GM19467 (cell line): ENCODE data around the gene EFNA5.

Experiments used
- ATAC-seq: cut with Tn5 transposase; IDR thresholded peaks from one replicate; pipeline ENCODE4 v1.9.1; 2021; ENCODE audit warnings: mild to moderate bottlenecking, moderate library complexity; ENCODE audit not compliant: unreplicated experiment

Gene EFNA5

GRCh38 chr5:107673039-107673367 lies 2.3 kb upstream of the EFNA5 start:
- ATAC-seq: no peak

- no peak for ATAC-seq
Measured at GRCh38 chr5:107672211-107673038, 1.7 kb upstream of the EFNA5 start.

- no peak for ATAC-seq
Measured at GRCh38 chr5:107671742-107672210, 1.0 kb upstream of the EFNA5 start.

GRCh38 chr5:107670087-107670931 lies 428 bp downstream of the EFNA5 start:
- no peak for ATAC-seq

DNA sequence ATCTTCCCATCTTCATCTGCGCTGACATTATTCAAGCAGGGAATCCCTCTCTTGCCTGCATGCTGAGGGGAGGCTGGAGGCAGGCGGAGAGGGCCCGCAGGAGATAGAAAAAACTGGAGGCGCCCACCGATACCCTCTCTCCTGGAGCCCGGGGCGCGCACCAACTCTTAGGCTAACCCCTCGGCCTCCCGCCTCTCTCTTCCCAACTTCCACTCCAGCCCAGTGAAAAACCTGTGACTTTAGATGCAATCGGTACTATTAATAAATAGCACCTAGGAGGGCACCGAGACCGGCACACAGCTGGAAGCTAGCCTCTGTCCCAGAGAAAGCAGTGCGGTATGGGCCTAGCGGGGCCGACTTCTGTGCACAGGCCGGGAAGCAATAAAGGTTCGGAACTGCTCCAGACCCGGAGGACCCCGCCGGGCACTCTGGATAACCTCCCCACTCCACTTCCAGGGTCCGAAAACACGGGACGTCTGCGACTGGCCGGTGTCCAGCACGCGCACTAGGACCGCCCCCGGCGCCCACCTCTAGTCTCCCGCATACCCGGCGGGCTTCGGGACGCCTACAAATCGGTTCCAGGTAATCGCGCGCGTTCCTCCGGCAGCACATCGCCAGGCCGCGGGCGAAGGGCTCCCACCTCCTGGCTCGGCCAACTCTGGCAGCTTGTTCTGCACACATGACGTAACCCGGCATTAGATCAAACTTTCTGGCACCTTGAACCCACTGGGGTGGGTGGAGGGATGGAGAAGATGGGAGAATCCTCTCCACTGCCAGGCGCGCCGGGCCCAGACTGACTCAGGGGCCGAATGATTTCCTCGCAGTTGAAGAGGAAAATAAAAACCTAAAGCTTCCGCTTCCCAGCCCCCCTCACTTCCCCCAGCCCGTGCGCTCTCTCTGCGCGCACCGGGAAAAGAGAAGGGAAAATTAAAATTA lies 1.4 kb downstream of the EFNA5 start:
- no peak for ATAC-seq

GRCh38 chr5:107668154-107669095 lies 2.3 kb downstream of the EFNA5 start:
- ATAC-seq: no peak

DNA sequence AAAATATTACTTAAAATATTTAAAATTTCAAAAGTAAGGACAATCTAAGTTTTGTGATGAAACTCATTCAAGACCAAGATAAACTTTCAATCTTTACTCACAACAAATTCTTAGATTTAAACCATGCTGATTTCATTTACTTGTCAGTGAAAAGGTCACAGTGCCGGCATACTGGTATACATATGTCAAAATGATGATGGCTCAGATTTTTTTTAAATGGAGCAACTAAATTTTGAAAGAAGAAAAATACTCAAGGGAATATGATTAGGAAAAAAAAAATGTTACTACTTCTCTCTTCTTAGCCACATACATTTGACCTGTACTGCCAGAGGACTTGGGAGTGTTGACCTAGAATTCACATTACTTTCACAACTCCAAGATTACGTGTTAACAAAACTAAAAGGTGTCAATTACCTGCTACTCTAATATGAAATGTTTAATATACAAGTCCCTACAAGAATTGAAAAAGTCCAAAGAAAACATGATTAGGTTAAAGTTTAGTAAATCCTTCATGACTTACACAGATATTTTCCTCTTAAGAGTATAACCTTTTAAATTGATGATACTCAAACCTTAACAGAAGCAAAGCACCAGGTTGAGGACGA lies 4.6 kb downstream of the EFNA5 start:
- no peak for ATAC-seq

DNA sequence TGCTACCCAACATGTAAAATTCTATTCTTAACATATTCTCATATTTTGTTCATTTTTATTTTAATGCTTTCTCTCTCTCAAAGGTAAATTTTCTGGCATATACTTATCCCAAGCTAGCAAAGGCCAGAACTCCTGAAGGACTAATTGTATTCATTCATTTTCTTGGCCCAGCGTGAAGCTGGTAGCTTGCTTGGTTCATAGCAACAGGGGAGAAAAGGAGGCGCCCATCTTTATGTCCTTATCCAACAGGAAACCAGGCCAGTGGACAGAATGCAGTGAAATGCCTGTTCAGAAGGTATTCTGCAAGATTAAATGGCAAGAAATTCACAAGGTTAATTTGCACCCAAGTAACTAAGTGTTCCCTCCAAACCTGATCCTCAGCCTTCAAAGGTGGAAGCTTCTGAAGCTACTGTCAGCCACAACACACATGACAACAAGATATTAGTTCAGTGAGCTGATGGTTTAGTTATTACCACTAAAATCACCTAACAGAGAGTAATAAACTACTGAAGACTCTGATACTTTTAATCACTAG lies 5.6 kb downstream of the EFNA5 start:
- ATAC-seq: no peak

DNA sequence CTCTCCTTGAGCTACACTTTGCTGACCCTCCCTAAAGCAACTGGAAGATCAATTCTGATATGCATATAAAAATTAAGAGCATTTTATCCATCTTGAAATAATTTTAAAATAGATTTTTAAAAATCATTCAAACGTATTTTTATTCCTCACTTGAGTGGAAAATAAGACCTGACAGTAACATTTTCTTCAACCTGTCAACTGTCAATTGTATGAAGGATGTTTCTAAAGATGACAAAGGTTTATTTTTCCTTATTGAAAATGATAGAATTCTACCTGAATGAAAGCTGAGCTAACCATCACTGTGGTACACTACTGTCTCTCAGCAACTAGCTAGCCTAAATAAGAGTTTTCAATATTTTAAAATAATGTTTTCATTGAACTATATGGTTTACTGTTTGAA lies 7.0 kb downstream of the EFNA5 start:
- no peak for ATAC-seq

DNA sequence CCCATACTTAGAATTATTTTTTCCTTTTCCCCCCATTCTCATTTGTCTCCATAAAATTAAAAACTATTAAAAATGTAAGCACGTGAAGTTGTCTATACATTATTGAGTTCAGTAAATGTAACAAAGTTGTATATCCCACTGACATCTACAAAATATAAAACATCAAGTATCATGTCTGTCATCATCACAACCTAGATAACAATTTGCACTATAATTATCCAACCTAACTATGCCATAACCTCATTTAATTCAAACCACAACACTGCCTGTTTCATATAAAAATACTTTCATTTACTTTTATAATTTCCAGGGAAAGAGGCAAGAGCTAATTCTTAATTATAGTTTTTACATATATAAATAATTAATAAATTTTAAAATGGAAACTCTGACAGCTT lies 9.1 kb downstream of the EFNA5 start:
- ATAC-seq: no peak

DNA sequence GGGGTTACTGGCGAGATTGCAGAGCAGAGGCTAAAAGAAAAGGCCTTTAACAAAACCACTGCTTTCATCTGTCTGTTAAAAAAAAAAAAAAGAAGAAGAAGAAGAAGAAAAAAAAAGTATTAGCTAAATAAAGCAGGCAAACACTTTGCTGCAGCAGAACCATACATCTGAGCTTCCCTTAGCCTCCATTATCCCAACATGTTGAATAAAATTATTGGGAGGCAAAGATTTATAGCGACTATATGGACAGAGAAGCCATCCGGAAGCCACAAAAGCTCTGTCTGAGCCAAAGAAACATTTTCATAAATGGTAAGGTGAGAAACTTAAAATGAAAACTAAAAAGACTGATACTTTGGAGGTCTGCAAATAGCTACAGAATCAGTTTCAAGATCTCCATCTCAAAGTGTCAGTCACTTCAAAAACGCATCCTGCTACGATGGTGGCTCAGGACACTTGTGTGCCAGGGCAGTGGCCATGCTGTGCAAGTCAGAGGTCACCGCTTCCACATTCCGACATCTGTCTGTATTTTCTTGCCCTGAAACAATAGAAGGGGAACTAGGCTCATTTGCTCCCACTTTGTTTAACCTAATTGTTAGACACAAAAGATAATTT lies 9.6 kb downstream of the EFNA5 start:
- no peak for ATAC-seq

DNA sequence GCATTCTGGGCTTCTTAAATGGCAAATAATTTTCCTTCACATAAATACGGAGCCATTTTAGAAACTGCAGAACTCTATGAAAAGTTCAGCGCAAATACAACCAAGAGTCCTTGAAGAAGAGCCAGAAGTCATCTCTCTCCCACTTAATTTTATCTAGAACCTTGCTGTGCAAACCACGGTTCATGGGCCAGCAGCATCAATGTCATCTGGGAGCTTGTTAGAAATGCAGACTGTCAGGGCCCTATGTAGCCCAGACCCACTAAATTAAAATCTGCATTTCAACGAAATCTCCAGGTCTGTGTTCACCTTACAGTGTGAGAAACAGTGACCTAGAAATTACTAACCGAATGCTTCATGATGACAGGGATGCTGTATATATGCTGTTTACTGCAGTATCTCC lies 12.2 kb downstream of the EFNA5 start:
- ATAC-seq: no peak

- ATAC-seq: no peak
Measured at GRCh38 chr5:107655831-107656230, 14.9 kb downstream of the EFNA5 start.

DNA sequence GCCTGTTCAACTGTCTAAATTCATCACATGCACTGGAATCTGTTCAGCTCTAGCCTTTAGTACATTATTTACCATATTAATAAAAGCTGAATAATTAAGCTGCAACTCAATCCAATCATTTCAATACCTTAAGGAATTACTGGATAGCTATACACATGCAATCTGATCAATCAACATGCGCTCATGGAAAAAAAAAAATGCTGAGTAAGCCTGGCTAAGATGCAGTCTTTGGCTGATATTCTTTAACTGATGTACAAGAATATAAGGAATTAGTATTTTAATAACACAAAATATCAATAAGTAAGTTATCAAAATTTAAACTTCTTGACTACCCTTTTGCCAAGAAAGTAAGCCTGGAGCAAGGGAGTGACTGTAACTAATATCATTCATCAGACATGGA lies 15.9 kb downstream of the EFNA5 start:
- ATAC-seq: no peak

GRCh38 chr5:107653685-107654084 lies 17.1 kb downstream of the EFNA5 start:
- ATAC-seq: no peak

- no peak for ATAC-seq
Measured at GRCh38 chr5:107652839-107653607, 17.7 kb downstream of the EFNA5 start.

GRCh38 chr5:107652408-107652807 lies 18.3 kb downstream of the EFNA5 start:
- ATAC-seq: no peak

DNA sequence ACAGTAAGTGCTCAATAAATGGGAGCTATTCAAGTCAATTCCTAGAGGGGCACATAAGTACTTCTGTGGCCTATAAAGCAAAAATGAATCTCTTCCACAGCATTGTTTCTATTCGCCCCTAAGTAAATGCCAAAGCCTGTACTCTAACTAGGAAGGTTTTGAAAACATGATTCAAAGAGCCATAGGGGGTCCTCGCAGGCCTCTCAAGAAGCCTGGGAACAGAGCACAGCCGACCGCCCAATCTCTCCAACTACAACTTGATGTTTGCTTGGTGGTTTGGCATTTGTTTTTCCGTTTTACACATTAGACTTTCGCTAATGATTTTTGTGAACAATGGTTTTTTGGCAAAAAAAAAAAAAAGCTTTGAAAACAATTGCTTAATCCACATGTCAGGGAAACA lies 19.4 kb downstream of the EFNA5 start:
- ATAC-seq: no peak
